GM21717 (cell line): ENCODE data around the gene OR13J1.
"Not testable (repeated sequence)": the region's sequence is repeated elsewhere in the genome, so short reads cannot be mapped to it uniquely, and the experiment has no call there.

ENCODE experiments used
- ATAC-seq: cut with Tn5 transposase; IDR thresholded peaks from one replicate; pipeline ENCODE4 v1.9.1; 2021; ENCODE audit warnings: mild to moderate bottlenecking, moderate library complexity; ENCODE audit not compliant: unreplicated experiment

OR13J1 gene

GRCh38 chr9:35905051-35905781, 35.0 kb upstream of the OR13J1 start:
- ATAC-seq, result no peak

- no peak for ATAC-seq
These were observed 34.1 kb upstream of the OR13J1 start for GRCh38 chr9:35904338-35904737.

- ATAC-seq, result no peak
These were observed 32.8 kb upstream of the OR13J1 start for GRCh38 chr9:35903049-35903448.

GRCh38 chr9:35899021-35899420, 28.8 kb upstream of the OR13J1 start:
- no peak for ATAC-seq

GRCh38 chr9:35898337-35898736, 28.1 kb upstream of the OR13J1 start:
- ATAC-seq, result no peak

- not testable (repeated sequence) for ATAC-seq
These were observed 27.3 kb upstream of the OR13J1 start for GRCh38 chr9:35897376-35898099.

- ATAC-seq, result no peak
These were observed 26.4 kb upstream of the OR13J1 start for GRCh38 chr9:35896570-35896969.

- ATAC-seq, result no peak
These were observed 21.9 kb upstream of the OR13J1 start for GRCh38 chr9:35892051-35892450.

- no peak for ATAC-seq
These were observed 21.4 kb upstream of the OR13J1 start for GRCh38 chr9:35891646-35892045.

GRCh38 chr9:35884908-35885307, 14.7 kb upstream of the OR13J1 start:
- not testable (repeated sequence) for ATAC-seq

- no peak for ATAC-seq
These were observed 12.8 kb upstream of the OR13J1 start for GRCh38 chr9:35882996-35883395.

- no peak for ATAC-seq
These were observed 12.2 kb upstream of the OR13J1 start for GRCh38 chr9:35882263-35882848.

GRCh38 chr9:35872505-35872904, 2.3 kb upstream of the OR13J1 start:
- no peak for ATAC-seq

- no peak for ATAC-seq
These were observed 1.3 kb upstream of the OR13J1 start for GRCh38 chr9:35871545-35871944.

- no peak for ATAC-seq
These were observed 482 bp downstream of the OR13J1 start for GRCh38 chr9:35869621-35870216.

GRCh38 chr9:35868933-35869332, 1.3 kb downstream of the OR13J1 start:
- ATAC-seq, result no peak

GRCh38 chr9:35867538-35867937, 2.7 kb downstream of the OR13J1 start:
- ATAC-seq, result no peak

GRCh38 chr9:35864695-35865255, 5.4 kb downstream of the OR13J1 start:
- no peak for ATAC-seq

- no peak for ATAC-seq
These were observed 6.6 kb downstream of the OR13J1 start for GRCh38 chr9:35863583-35863982.

GRCh38 chr9:35862328-35862727, 7.9 kb downstream of the OR13J1 start:
- ATAC-seq, result no peak

- no peak for ATAC-seq
These were observed 8.9 kb downstream of the OR13J1 start for GRCh38 chr9:35861161-35861897.
